ENCODE measurements around the gene DLL4.
"Not testable (repeated sequence)": the region's sequence is repeated elsewhere in the genome, so short reads cannot be mapped to it uniquely, and the experiment has no call there.

Gene DLL4

DNA sequence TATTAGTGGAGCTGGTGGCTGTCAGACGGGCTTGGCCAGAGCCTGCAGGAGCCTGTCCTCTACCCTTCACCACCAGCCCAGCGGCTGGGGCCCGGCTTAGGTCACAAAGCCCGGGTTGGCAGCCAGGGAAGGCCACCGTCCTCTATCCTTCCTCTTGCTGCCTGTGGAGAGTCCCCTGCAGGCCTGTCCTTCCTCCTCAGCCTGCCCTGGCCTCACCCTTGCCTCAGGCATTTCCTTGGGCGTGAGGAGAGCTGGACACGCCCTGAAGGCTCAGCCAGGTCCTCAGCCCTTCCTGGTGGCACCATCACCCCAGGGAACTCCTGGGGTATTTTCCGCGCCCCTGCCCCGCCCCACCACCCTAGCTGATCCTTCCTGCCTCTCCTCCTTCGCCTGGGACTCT, 31.8 kb downstream of the DLL4 start:
- DNase-seq: peak in 1 of 3 donors; percentile 37

DNA sequence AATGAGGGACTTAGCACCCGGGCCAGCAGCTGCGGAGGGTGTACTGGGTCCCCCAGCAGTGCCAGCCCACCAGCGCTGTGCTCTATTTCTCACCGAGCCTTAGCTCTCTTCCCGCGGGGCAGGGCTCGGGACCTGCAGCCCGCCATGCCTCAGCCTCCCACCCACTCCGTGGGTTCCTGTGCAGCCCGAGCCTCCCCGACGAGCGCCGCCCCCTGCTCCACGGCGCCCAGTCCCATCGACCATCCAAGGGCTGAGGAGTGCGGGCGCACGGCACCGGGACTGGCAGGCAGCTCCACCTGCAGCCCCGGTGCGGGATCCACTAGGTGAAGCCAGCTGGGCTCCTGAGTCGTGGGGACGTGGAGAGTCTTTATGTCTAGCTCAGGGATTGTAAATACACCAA, 32.6 kb downstream of the DLL4 start:
- not testable (repeated sequence) for DNase-seq

- not testable (repeated sequence) for DNase-seq
These were observed 33.2 kb downstream of the DLL4 start for GRCh38 chr15:40962317-40962716.

- DNase-seq: no peak
These were observed 34.1 kb downstream of the DLL4 start for GRCh38 chr15:40963201-40963600.

DNA sequence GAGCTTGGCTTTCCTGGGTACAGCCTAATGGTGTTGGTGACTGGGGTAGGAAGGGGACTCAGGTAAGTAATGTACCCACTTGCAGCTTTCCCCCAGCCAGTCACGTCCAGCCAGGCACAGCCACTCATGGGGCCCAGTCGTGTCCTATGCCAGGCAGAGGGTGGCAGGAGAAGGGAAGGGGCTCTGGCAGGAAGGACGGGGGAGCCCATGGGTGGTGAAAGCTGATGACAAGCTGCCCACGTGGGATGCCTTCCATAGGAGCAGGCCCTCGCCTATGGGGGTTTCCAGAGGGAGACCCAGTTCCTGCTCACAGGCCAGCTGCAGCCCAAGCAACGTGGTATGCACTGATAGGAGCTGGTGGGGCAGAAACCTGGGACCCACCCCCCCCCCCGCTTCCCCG, 34.9 kb downstream of the DLL4 start:
- DNase-seq: no peak

DNA sequence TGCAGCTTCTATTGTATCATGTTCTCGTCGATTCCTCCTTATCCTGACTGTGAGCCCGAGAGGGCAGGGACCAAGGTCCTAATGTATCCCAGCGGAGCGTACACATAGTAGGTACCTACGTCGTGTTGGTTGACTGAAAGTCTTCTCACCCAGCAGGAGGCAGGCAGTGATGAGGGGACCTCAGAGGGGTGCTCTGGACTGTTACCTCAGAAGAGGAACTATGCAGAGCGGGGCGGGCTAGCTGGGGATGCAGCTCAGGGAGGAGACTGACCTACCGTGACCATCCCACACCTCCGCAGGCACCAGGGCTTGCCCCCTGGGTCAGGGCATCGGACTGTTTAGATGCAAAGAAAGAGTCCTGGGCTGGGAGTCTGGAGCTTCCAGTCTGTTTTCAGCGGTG, 35.5 kb downstream of the DLL4 start:
- DNase-seq: no peak

DNA sequence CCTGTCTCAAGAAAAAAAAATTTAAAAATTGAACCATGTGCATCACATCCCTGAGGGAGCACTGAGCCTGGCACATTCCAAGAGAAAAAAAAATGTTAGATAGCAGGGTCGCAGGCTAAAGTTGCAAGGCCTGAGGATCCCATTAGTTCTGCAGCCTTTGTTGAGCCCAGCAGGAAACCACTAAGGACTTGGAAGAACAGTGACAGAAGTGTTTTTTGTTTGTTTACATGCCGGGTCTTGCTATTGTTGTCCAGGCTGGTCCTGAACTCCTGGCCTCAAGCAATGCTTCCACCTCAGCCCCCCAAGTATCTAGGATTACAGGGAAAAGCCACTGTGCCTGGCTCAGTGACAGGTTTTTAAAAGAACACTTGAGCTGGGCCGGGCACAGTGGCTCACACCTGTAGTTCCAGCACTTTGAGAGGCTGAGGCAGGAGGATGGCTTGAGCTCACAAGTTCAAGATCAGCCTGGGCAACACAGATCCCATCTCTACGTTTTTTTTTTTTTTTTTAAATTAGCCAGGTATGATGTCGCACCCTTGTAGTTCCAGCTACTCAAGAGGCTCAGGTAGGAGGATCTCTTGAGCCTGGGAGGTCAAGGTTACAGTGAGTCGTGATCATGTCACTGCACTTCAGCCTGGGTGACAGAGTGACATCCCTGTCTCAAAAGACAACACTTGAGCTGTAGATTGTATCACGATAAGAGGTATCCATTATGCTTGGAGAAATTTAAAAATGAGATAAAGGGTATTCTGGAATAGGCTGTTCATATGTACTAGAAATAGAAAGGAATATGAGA, 39.3 kb downstream of the DLL4 start:
- no peak for DNase-seq

- DNase-seq: no peak
These were observed 40.2 kb downstream of the DLL4 start for GRCh38 chr15:40969363-40969762.

- DNase-seq: no peak
These were observed 45.7 kb downstream of the DLL4 start for GRCh38 chr15:40974879-40975278.

DNA sequence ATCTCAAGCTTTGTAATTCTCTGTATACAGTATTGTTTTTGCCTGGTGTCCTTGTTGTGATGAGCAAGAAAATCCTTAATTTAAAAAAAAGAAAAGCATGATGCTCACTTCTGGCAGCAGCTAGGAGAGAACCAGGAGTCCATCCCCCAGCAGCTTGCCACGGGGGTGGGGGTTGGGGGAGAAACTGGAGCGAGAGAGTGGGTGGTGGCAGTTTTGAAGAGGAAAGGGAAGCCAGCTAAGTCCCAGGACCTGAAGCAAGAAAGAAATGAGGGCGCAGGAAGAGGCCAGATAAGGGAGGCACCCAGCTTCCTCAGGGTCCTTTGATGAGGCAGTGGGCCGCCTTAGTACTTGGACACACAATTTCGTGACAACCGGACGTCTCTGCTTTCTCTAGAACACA, 47.7 kb downstream of the DLL4 start:
- no peak for DNase-seq

DNA sequence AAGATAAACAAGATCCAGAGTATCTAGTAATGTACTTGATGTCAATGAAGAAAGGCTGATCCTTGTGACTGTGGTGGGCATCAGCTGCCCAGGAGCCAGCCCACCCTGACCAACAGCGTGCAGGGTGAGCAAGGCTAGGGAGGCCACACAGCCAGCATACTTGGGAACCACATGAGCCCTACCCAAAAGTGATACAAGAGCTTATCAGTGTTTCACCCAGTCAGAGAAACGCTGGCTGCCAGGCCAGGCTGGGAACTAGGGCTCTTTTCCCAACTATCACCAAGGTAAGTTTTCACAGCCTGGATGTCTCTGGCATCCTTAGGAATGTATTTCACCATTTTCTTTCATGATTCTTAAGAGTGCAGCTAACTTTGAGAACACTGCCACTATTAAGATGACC, 49.0 kb downstream of the DLL4 start:
- no peak for DNase-seq

DNA sequence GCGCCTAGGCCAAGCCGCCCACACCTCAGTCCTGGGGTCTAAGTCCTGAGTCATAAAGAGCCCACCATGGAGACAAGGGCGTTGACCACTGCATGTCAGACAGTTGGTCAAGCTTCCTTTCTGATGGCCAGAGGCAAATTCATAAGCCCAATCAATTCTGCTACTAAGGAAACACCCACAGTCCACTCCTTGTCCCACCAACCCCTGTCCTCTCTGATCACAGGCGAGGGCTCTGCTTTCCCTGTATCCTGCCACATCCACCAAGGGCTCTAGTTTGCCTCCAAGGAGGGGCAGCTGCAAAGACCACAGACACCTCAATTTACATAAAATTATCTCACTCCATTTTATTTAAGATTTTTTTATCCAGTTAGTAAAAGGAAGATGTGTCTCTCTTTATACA, 49.4 kb downstream of the DLL4 start:
- DNase-seq: no peak

DNA sequence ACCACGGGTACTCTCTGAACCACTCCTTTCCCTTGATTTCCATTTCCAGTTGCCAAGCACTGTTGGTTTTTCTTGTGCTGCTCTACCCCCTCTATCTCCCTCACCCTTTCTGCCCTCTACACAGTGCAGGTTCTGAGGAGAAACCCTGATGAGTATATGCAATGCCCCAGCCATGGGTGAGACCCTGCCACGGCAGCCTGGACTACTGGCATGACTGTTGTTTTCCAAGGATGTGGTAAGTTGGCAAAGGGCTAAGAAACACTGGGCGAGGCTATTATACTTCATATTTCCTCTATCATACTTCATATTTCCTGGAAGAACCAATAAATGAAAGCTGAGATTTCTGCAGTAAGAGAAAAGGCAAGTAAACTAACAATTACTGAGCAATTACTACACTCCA, 52.0 kb downstream of the DLL4 start:
- no peak for DNase-seq

DNA sequence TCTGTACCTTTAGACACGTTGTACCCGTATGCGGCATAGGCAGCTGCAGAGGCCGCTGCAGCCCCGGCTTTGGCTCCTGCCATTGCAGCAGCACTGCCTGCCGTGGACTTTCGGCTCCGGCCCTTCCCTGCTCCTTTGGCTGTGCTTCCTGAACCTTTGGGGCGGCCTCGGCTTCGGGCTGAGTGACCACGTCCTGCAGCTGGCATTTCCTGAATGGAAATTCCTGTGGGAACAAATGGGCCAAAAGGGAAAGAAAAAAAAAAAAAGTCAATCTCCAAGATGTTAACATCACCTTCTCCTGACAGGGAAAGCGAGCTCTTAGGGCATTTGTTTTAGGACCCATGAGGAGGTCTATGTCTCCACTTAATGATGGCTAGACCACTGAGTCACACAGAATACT, 53.7 kb downstream of the DLL4 start:
- no peak for DNase-seq

DNA sequence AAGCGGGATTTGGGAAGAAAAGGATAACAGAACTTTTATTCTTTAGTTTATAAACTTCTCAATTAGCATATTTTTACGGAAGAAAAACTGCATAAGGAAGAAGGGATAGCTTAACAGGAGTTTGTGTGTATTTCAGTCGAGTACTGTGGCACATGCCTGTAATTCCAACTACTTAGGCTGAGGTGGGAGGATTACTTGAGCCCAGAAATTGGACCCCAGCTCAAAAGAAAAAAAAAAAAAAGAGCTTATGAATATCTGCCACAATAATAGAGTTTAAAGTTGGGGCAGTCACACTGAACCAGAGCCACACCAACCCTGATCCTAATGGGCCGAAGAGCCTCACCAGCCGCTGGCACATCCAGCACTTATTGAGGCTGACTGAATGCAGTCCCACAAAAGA, 55.3 kb downstream of the DLL4 start:
- no peak for DNase-seq

- DNase-seq: no peak
These were observed 55.8 kb downstream of the DLL4 start for GRCh38 chr15:40984964-40985363.

DNA sequence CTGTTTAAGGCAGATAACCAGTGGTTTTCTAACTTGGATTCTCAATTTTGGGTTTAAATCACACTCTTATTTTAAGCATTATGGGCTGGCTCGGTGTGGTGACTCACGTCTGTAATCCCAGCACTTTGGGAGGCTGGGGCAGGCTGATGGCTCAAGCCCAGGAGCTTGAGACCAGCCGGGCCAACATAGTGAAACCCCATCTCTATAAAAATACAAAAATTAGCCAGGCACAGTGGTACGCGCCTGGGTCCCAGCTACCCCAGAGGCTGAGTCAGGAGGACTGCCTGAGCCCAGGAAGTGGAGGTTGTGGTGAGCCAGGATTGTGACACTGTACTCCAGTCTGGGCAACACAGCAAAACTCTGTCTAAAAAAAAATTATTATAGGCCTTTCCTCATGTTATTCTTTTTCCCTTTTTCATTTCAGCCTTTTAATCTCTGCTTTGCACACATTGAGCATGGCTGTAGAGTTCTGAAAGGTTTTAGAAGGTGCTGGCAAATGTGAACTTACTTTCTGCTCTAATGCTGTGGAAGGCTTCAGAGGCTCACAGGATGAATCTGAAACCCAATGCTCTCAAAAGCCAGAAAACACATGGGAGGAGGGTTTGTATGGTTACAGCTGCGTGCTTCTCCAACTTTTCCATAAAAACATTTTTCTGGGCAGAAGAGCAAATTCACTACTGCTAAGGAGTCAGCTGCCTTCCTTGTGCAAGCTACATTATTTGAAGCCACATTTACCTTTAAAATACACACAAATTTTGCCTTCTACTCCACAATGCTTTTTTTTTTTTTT, 56.6 kb downstream of the DLL4 start:
- no peak for DNase-seq

DNA sequence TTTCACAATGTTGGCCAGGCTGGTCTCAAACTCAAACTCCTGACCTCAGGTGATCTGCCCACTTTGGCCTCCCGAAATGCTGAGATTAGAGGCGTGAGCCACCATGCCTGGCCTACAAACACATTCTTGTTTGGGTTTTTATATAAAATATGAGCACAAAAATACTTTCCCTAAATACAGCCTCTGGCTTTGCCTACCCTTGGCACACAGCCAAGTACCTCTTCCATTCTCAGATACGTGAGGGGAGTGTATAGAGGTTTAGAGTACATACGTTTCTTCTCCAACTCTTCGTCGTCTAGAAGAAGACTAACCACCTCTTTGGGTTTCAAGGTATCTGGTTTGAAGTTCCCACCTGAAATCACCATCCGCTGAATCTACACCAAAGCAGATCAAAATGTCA, 57.7 kb downstream of the DLL4 start:
- no peak for DNase-seq

- no peak for DNase-seq
These were observed 59.0 kb downstream of the DLL4 start for GRCh38 chr15:40988156-40988555.

All from suppressor macrophage treated with lipopolysaccharide for 1 hour (primary cell).